NCI-H510A (cell line): ENCODE results near the gene CGRRF1.

Experiments
- DNase-seq: peaks from one replicate; lab custom pipeline; 2025; lab: John Stamatoyannopoulos, UW

Gene CGRRF1

DNA sequence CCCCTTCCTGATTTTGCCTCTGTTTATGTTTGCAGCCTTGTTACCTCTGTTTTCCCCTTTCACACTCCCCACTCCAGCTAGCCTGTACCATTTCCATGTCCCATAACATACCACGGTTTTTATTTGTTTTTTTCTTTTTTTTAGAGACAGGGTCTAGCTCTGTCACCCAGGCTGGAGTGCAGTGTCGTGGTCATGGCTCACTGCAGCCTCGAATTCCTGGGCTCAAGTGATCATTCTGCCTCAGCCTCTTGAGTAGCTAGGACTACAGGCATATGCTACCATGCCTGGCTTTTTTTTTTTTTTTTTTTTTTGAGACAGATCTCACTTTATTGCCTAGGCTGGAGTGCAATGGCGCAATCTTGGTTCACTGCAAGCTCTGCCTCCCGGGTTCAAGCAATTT lies 38.8 kb downstream of the CGRRF1 start:
- DNase-seq: no peak

GRCh38 chr14:54549862-54550261 lies 40.2 kb downstream of the CGRRF1 start:
- no peak for DNase-seq

GRCh38 chr14:54550514-54550913 lies 40.8 kb downstream of the CGRRF1 start:
- no peak for DNase-seq

DNA sequence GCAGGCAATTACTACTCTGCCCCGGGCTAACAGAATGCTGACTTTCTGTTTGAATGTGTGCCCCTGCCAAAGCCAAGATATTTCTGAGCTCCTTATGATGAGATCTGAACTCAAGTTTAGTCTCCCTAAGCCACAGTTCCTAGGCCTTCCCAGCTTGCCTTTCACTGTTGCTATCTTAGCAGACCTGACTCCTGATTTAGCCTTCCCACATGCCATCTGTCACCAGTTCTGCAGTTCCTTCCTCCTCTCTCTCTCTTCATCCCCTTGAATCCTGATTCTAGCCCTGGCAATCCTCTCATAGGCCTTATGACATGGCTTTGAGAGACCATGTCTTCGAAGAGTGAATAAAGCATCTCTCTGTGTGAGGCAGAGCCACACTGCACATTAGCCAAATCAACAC lies 44.7 kb downstream of the CGRRF1 start:
- no peak for DNase-seq

DNA sequence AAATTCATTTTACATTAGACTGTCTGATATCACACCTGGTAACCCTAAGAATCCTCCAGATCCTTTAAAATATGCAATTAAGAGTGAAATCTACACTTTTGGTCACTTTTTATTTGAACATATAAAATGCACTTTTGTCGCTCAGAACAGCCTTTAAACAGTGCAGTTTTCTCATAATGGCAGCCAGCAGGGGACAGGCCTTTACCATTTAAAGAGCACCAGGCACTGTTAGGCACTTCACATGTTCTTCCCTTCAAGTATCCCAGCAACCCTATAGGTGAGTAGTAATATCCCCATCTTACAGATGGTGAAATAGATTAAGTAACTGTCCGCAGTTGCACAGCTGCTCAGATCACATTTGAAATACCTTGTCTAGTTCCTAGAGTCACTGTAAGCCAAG lies 45.9 kb downstream of the CGRRF1 start:
- DNase-seq: no peak

- DNase-seq: no peak
Measured at GRCh38 chr14:54556535-54556934, 46.8 kb downstream of the CGRRF1 start.

DNA sequence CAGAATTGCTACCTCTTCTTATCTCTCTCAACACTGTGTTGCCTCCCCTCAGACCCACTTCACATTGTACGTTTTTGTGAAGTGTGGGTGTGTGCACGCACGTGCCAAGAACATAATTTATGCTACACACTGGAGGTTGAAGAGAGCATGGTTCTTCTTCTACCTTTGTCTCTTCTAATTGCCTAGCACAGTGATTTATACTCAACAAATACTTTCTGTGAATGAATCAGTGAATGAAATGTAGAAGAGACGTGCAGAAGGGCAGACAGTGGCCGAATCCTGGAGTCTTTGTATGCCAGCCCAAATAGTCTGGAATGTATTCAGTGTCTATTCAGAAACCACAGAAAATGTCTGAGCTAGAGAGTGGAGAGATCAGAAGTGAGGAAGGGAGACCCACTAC lies 52.6 kb downstream of the CGRRF1 start:
- no peak for DNase-seq

DNA sequence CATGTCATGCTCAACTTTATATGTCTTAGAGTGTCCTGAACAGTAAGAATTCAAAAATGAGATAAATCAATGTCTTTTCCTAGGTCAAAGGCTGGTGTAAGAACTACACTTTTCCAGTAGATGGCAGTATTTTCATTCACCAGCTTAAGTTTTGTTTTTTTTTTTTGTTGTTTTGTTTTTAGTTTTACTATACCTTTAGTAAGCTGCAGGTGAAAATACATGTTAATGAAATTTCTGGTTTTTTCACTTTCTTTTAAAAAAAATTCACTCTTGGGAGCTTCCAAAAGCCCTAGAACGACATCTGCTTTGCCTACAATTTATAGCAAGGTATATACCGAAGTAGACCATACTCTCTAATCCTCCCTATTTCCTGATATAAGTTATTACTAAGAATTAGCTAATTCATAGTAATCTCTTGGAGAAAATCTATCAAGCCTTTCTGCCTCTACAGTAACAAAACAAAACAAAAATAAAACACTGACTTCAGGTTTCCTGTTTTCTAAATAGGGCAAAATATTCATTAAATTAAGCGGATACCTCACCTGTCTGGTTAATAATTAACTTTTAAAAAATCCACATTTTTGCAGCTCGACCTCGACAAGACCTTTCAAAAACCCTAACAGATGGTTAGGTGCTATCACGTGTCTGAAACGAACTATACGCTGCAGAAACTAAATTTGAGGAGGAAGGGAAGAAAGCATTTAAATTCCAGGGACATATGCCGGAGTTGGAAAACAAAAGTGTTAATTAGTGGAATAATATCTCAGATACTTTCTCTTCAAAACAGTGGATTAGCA lies 54.6 kb downstream of the CGRRF1 start:
- no peak for DNase-seq

DNA sequence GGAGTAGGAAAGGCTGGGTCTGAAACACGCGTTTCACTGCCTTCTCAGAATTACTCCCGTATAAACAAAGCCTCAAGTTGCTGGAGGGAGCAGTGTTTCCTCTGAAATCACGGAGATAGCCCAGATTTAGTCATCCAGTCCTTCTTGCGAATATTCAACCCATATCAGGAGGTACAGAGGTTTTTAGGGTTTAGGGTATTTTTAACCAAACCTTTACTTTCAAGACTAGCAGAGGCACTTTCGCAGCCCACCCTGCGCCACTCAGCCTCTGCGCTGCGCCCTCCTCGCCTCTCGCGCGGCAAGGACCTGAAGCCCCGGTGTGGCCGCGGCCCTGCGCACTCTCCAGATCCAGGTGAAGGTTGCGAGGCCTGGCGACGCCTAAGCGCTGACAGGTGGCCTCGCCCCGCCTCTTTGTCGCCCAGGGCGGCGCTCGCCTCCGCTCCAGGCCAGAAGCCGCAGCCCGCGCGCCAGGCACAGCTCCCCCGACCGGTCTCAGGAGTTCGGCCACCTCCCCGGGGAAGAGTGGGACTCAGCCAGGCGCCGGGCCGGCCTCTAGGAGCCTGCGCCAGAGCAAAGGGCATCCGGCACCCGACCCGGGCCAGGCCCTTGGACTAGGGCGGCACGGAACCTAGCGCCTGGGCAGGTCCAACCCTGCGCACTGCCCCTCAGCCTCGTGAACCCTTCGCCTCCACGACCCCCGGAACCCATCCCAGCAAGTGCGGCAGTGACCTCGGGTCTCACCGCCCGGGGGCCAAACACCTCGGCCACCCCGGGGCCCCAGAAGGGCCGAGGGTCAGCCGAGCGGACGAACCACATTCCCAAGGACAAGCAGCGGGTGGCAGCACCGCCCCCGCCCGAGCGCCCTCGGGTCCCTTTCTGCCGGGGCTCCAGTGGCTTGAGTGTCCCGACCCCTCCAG lies 55.4 kb downstream of the CGRRF1 start:
- DNase-seq: peak; percentile 77

DNA sequence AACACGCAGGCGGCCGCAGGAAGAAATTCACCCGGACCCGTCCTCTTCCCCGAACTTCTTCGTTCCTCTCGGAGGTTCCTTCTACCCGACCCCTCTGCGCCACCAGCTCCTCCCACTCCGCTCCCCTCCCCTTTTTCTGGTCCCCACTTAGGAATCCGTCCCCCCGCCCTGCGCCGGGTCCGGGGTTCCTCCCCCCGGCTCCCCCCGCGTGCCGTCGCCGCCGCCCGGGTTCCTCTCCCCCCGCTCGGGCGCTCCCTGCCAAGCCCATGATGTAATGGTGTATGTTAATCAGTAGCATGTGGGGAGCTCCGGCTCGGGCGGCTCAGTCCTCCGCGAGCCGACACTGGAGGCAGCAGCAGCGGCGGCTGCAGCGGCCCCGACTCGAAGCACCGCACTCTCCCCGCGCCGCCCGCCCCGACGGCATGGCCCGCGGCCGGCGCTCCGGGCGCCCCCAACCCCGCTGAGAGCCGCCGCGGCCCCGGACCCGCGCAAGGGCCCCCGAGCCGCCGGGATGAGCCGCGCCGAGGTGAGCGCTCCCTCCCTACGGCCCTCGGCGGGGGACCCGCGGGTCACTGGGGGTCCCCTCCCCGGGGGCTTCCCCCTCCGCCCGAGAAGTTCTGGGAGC lies 56.2 kb downstream of the CGRRF1 start:
- peak; percentile 54 for DNase-seq

GRCh38 chr14:54566410-54567223 lies 56.9 kb downstream of the CGRRF1 start, which contains the start of gene SAMD4A:
SAMD4A (plus strand) TSS chr14:54567128; CDS start chr14:54567917, 789 bp downstream.
- peak; percentile 10 for DNase-seq

- DNase-seq: no peak
Measured at GRCh38 chr14:54567224-54567638, 57.5 kb downstream of the CGRRF1 start.

- peak; percentile 8 for DNase-seq
Measured at GRCh38 chr14:54567639-54568561, 58.2 kb downstream of the CGRRF1 start.

DNA sequence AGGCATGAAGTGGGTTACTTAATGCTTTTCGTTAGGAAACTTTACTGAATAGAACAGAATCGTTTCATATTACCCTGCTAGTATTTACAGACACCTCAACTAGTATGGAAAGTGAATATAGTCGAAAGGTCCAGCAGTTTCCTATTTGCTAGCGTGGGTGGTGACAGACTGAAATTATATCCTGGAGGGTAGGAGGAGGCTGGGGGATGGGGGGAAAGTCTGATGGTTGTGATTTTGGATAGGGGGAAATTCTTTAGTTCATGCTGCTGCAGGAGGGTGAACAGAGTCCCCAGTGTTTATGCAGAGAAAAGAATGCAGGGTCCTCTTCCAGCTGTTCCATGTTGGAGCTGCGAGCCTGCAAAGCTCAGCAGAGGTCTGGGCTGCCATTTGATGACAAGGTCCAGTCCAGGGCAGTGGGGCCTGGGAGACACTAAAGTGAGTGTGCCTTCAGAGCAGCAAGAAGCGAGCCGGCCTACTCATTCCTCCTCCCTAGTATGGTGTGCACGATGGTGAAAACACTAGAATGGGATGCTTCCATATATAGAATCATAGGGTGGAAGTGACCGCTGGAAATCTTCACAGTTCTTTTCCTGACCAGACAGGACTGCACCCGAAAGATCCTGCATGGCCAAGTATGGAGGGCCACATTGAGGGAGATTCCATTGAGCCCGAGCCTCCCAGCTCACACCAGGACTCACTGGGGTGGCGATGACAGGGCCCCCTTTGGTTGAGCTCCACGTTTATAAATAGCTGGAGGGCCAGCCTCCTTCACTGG lies 59.3 kb downstream of the CGRRF1 start:
- no peak for DNase-seq

DNA sequence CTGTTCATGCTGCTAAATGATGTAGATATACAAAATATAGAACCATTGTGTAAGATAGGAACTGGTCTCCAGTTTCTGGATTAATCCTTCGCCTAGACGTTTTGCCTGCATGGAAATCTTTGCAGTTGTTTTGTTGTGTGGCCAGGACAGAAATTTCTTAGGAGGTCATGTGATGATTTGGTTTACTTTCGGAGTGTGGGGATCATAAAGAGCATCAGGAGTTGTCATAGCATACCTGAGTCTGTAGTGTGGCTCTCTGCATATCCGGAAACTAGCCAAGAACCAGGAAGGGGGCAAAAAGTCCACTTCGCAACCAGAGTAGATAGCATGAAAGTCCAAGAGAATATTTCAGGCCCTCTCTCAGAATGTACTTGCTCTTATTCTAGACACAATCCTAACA lies 60.3 kb downstream of the CGRRF1 start:
- no peak for DNase-seq

GRCh38 chr14:54570631-54571415 lies 61.1 kb downstream of the CGRRF1 start:
- no peak for DNase-seq

DNA sequence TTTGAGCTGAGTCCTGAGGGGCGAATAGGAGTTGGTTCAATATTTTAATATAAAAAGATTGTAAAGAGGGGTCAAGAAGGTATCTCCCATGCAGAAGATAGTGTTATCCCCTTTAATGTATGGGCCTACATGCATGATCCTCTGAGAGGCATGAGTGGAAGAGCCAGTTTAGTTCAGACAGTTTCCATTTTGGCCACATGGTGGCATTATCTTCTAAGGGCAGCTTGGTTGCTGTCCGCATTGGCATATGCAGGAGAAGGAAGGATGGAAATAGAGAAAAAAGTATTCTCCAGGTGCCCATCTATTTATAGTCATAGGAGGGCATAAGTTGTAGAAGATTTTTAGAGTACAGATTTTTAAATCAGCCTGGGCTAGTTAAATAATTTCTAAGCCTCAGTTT lies 62.6 kb downstream of the CGRRF1 start:
- DNase-seq: no peak

DNA sequence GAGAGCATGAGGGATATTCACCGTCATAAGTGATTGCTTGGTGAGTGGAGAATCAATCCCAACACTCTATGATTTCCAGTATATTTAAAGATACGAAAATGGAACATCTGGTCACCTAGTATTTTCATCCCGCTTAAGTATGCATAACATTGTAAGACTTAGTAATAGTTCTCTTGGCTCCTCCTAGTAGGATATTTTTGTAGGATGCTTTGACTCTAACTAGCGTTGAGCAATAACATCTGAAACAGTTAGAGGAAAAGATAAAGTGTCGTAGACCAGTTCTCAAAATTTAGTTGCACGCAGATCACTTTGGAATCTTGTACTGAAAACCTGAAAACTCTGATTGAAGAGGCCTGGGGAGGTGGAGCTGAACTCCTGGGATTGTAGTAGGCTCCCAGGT lies 64.8 kb downstream of the CGRRF1 start:
- DNase-seq: no peak

DNA sequence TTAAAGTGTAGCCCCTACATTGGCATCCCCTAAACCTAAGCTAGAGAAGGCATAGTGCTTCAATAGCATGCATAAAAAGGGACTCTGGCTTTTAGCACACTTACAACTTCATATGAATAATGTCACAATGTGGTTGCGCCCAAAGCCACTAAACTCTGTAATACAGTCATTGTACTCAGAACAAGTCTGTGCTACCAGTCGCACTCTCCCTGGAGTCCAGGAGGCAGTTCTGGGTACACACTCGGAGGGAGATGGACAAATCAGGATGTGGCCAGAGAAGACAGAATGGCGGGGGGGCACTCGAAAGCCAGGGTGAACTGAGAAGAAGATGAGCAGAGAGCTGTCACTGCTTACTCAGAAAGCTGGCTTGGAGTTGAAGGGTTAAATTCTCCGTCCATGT lies 67.8 kb downstream of the CGRRF1 start:
- DNase-seq: no peak
